ENCODE results near the gene MYO5C. TPM values are rescaled to one million over a fixed set of nuclear protein-coding genes. Genes with fewer than 3 reads are reported as not detected.

Gene MYO5C
- total RNA-seq, 2 experiments from 2014 or later = 1.6 to 4.1 TPM

GRCh38 chr15:52301265-52301847 is 5.8 kb upstream of the MYO5C start:
- H3K9me2 ChIP-seq (ENCODE audit: insufficient read depth, low read length) = no peaks in the 10 kb centered on the region
- no peaks in the 10 kb centered on the region for H3K4me1 ChIP-seq (ENCODE audit: insufficient read depth, low read length, poor library complexity, severe bottlenecking)
- H4K20me1 ChIP-seq (ENCODE audit: insufficient read depth, low read length) = no peaks in the 10 kb centered on the region
- H3K4me2 ChIP-seq (ENCODE audit: low read length) = no peak overlapping the region
- no peak overlapping the region for H2AFZ ChIP-seq (ENCODE audit: low read length)
- no peak for DNase-seq (ENCODE audit: low spot score)
- intact Hi-C loops (cut with micrococcal nuclease; ENCODE audit: unreplicated experiment) = no loop called here
- no peak for TF ChIP-seq CTCF (conservative IDR thresholded peaks at IDR 0.05; ENCODE audit: low read length)
- TF ChIP-seq EZH2phosphoT487 (IDR thresholded peaks at IDR 0.05; ENCODE audit: borderline replicate concordance, low read depth, low read length) = no peak
- no peaks in the 10 kb centered on the region for H3K36me3 ChIP-seq (ENCODE audit: insufficient read depth, low read length)
- H3K27ac ChIP-seq (ENCODE audit: low read depth, low read length, poor library complexity, severe bottlenecking) = no peak overlapping the region
- H3K9me3 ChIP-seq (ENCODE audit: low read length) = no peaks in the 10 kb centered on the region
- ChIA-PET POLR2A (no interaction called here), CTCF (ENCODE audit: unreplicated experiment) (no interaction called here)
- H3K4me3 ChIP-seq (ENCODE audit: low read depth, low read length, poor library complexity, severe bottlenecking) = no peak overlapping the region
- no peaks in the 10 kb centered on the region for H3K79me2 ChIP-seq (ENCODE audit: insufficient read depth, low read depth, low read length)
- no TSS peak for BruUV-seq (replicated peaks)

- no peak overlapping the region for H3K4me3 ChIP-seq (ENCODE audit: low read depth, low read length, poor library complexity, severe bottlenecking)
- POLR2A ChIA-PET = interaction anchor here (0.6 kb wide), 1 partner anchor 23 kb away, joined by 3 read pairs; no protein-coding TSS in a partner anchor
- H3K36me3 ChIP-seq (ENCODE audit: insufficient read depth, low read length) = no peaks in the 10 kb centered on the region
- intact Hi-C loops (cut with micrococcal nuclease; ENCODE audit: unreplicated experiment) = no loop called here
- H3K4me1 ChIP-seq (ENCODE audit: insufficient read depth, low read length, poor library complexity, severe bottlenecking) = peaks cover 9% of the 10 kb centered on the region
- TF ChIP-seq CTCF (conservative IDR thresholded peaks at IDR 0.05; ENCODE audit: low read length) (no peak), EZH2phosphoT487 (IDR thresholded peaks at IDR 0.05; ENCODE audit: borderline replicate concordance, low read depth, low read length) (no peak)
- no peaks in the 10 kb centered on the region for H3K79me2 ChIP-seq (ENCODE audit: insufficient read depth, low read depth, low read length)
- H3K4me2 ChIP-seq (ENCODE audit: low read length) = no peak overlapping the region; the same call in 1 of the 2 replicates
- no peaks in the 10 kb centered on the region for H4K20me1 ChIP-seq (ENCODE audit: insufficient read depth, low read length)
- H3K9me3 ChIP-seq (ENCODE audit: low read length) = no peaks in the 10 kb centered on the region
- no peak overlapping the region for H3K27ac ChIP-seq (ENCODE audit: low read depth, low read length, poor library complexity, severe bottlenecking)
- CTCF ChIA-PET (ENCODE audit: unreplicated experiment) = no interaction called here
- no peak for DNase-seq (ENCODE audit: low spot score)
- H3K9me2 ChIP-seq (ENCODE audit: insufficient read depth, low read length) = no peaks in the 10 kb centered on the region
- no TSS peak for BruUV-seq (replicated peaks)
- H2AFZ ChIP-seq (ENCODE audit: low read length) = no peak overlapping the region
Observed at GRCh38 chr15:52294881-52295420, 653 bp downstream of the MYO5C start.

- no peaks in the 10 kb centered on the region for H3K9me2 ChIP-seq (ENCODE audit: insufficient read depth, low read length)
- no peak overlapping the region for H3K4me2 ChIP-seq (ENCODE audit: low read length)
- H3K36me3 ChIP-seq (ENCODE audit: insufficient read depth, low read length) = no peaks in the 10 kb centered on the region
- peak; percentile 19 for DNase-seq (ENCODE audit: low spot score)
- peaks cover 9% of the 10 kb centered on the region for H3K4me1 ChIP-seq (ENCODE audit: insufficient read depth, low read length, poor library complexity, severe bottlenecking)
- no peak overlapping the region for H2AFZ ChIP-seq (ENCODE audit: low read length)
- intact Hi-C loops (cut with micrococcal nuclease; ENCODE audit: unreplicated experiment) = no loop called here
- H3K4me3 ChIP-seq (ENCODE audit: low read depth, low read length, poor library complexity, severe bottlenecking) = no peak overlapping the region
- ChIA-PET CTCF (ENCODE audit: unreplicated experiment) (interaction anchor here (0.6 kb wide), 1 partner anchor 140 kb away, joined by 3 read pairs; no protein-coding TSS in a partner anchor), POLR2A (interaction anchor here (0.7 kb wide), 1 partner anchor 36 kb away, joined by 3 read pairs; no protein-coding TSS in a partner anchor)
- H3K27ac ChIP-seq (ENCODE audit: low read depth, low read length, poor library complexity, severe bottlenecking) = no peak overlapping the region
- no peak for TF ChIP-seq CTCF (conservative IDR thresholded peaks at IDR 0.05; ENCODE audit: low read length)
- TF ChIP-seq EZH2phosphoT487 (IDR thresholded peaks at IDR 0.05; ENCODE audit: borderline replicate concordance, low read depth, low read length) = no peak
- no peaks in the 10 kb centered on the region for H3K79me2 ChIP-seq (ENCODE audit: insufficient read depth, low read depth, low read length)
- H4K20me1 ChIP-seq (ENCODE audit: insufficient read depth, low read length) = no peaks in the 10 kb centered on the region
- H3K9me3 ChIP-seq (ENCODE audit: low read length) = no peaks in the 10 kb centered on the region
- no TSS peak for BruUV-seq (replicated peaks)
Observed at GRCh38 chr15:52292780-52293392, 2.7 kb downstream of the MYO5C start.

Data from OCI-LY7 (cell line).